Heart right ventricle (tissue), 16 donors: ENCODE data around the gene GAL3ST1. TPM values are rescaled to one million over a fixed set of nuclear protein-coding genes. Genes with fewer than 3 reads are reported as not detected.
A peak's percentile ranks its signal among the peaks of the same experiment; 100 is the strongest.

Experiments used
- ATAC-seq, 8 donors: fragments of 200-7000 bp; cut with Tn5 transposase; one replicate each; pipeline ENCODE4 v1.9.1; 2020; ENCODE audit warnings: mild to moderate bottlenecking in 8 of 8, moderate library complexity in 8 of 8, moderate number of reproducible peaks in 1 of 8
- DNase-seq, 2 donors: peaks; one replicate each; pipeline ENCODE4 v3.0.0-alpha.2; 2020
- H3K27ac ChIP-seq, 10 donors: fragments of 200-600 bp; sonication (generic) in 2 of 10; one replicate each; pipeline versions ENCODE4 v1.5.0 to v1.8.0; 2020 to 2022; ENCODE audit warnings: mild to moderate bottlenecking in 3 of 10
- H3K27me3 ChIP-seq, 7 donors: fragments of 200-600 bp; one replicate each; pipeline ENCODE4 v1.8.0; 2021 to 2022; ENCODE audit warnings: mild to moderate bottlenecking in 2 of 7
- H3K36me3 ChIP-seq, 9 donors: fragments of 200-600 bp; sonication (generic) in 1 of 9; one replicate each; pipeline versions ENCODE4 v1.5.0 to v1.8.0; 2020 to 2022; ENCODE audit warnings: mild to moderate bottlenecking in 2 of 9
- H3K4me1 ChIP-seq, 9 donors: fragments of 200-600 bp; sonication (generic) in 1 of 9; one replicate each; pipeline versions ENCODE4 v1.5.0 to v1.8.0; 2020 to 2022; ENCODE audit warnings: mild to moderate bottlenecking in 4 of 9
- H3K4me3 ChIP-seq, 10 donors: fragments of 200-600 bp; sonication (generic) in 2 of 10; one replicate each; pipeline versions ENCODE4 v1.5.0 to v1.8.0; 2020 to 2022; ENCODE audit warnings: mild to moderate bottlenecking in 7 of 10, moderate library complexity in 2 of 10
- H3K9me3 ChIP-seq, 11 donors: fragments of 200-600 bp in 10 of 11; sonication (generic) in 2 of 11; one replicate each; pipeline versions ENCODE4 v1.5.0 to v1.8.0; 2013 to 2022; ENCODE audit warnings: mild to moderate bottlenecking in 2 of 11, control low read depth in 1 of 11, moderate library complexity in 1 of 11
- WGBS, 2 donors: extraction: QIAGEN DNeasy Blood & Tissue Kit; methylation state at CpG; one replicate each; pipeline ENCODE4 v1.1.7; 2013; ENCODE audit warnings: inconsistent platforms in 1 of 2; 5-methylcytosine and 5-hydroxymethylcytosine counted together
- intact Hi-C, 10 donors: fragments of 100-400 bp; cut with DNase I; formaldehyde crosslinking; loops; one replicate each; pipeline versions ENCODE4 v1.11.1 to v1.14.2; 2022
- polyA plus RNA-seq, 2 donors: library from polyadenylated mRNA; stranded (reverse); fragments of 200-250 nt; gene quantifications; one replicate each; pipeline ENCODE4 v1.2.3, GENCODE V29; 2013
- total RNA-seq, 10 donors: library from RNA; stranded (reverse); fragmentation: NEBNext Ultra II Directional in 3 of 10; extraction: Animal tissue kit (Norgen Biotek cat#: 25700) in 3 of 10; gene quantifications; one replicate each; pipeline versions ENCODE4 v1.2.1 to v1.2.4, GENCODE V29; 2021 to 2023
- TF ChIP-seq, protein P1 (sequence below), 9 donors: fragments of 200-600 bp; sonication (generic) in 2 of 9; IDR thresholded peaks; one replicate each; pipeline versions ENCODE4 v1.5.0 to v1.8.0; 2021 to 2022; ENCODE audit warnings: antibody characterized with exemption in 9 of 9, mild to moderate bottlenecking in 5 of 9, moderate library complexity in 1 of 9
- donor health status: Arrhythmogenic right ventricular cardiomyopathy.
- donor health status: ischemic (EF 13 %, LVEDD 7.1; RV severe dilation, severe dysfunction).
- donor health status: healthy with polysubstance abuse.
- donor health status: DM: no; HTN: yes; CAD: no.
- donor health status: DM: no; HTN: no; CAD: no.
- donor health status: ischemic (EF 25% LVEDD 6.9; RV normal size, moderate dysfunction).
- donor health status: ischemic (EF 25% LVEDD 5.7; RV mildly dilated, moderate dysfunction).
- donor health status: healthy.
- donor health status: DM: yes; HTN: yes; CAD: no.
- donor health status: Ischemic cardiomyopathy.
- donor health status: ischemic (EF 35%, LVEDD 5.7; RV mildly dilated, moderate dysfunction).
- donor health status: nonischemic (EF 11% LVEDD 7.7; RV severe dilation, severe dysfunction).
- donor health status: DM: yes; HTN: yes; CAD: no.
- donor health status: PGD.
- donor health status: ischemic (EF 29% LVEDD 5.4; RV normal size, mild dysfunction).
- donor health status: nonischemic (EF 23%, LVEDD 6.1; RV moderate dilation, normal function).

Gene GAL3ST1
- total and polyA plus RNA-seq, 12 donors, result 0.22 to 0.49 (median 0.28) TPM; not detected in 8

DNA sequence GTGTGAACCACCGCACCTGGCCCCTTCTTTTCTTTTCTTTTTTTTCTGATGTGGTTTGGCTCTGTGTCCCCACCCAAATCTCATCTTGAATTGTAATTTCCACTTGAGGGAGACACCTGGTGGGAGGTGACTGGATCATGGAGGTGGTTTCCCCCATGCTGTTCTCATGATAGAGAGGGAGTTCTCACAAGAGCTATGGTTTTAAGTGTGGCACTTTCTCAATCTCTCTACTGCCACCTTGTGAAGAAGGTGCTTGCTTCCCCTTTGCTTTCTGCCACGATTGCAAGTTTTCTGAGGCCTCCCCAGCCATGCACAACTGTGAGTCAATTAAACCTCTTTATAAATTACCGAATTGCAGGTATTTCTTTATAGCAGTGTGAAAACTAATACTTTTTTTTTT lies 27.6 kb upstream of the GAL3ST1 start:
- intact Hi-C loops, result no loop called here
- DNase-seq, result no peak
- WGBS, 2 donors, result 47 to 63% methylated on average over 3 of the region's 3 CpGs

GRCh38 chr22:30601464-30601863 lies 27.0 kb upstream of the GAL3ST1 start:
- WGBS, 2 donors, result 87 to 94% methylated on average over 5 of the region's 5 CpGs
- intact Hi-C loops, result no loop called here
- no peaks in the 10 kb centered on the region for H3K9me3 ChIP-seq
- H3K27ac ChIP-seq, result no peak overlapping the region
- H3K27me3 ChIP-seq, result no peaks in the 10 kb centered on the region
- DNase-seq (no peak), ATAC-seq (no peak)
- TF ChIP-seq, protein P1, sequence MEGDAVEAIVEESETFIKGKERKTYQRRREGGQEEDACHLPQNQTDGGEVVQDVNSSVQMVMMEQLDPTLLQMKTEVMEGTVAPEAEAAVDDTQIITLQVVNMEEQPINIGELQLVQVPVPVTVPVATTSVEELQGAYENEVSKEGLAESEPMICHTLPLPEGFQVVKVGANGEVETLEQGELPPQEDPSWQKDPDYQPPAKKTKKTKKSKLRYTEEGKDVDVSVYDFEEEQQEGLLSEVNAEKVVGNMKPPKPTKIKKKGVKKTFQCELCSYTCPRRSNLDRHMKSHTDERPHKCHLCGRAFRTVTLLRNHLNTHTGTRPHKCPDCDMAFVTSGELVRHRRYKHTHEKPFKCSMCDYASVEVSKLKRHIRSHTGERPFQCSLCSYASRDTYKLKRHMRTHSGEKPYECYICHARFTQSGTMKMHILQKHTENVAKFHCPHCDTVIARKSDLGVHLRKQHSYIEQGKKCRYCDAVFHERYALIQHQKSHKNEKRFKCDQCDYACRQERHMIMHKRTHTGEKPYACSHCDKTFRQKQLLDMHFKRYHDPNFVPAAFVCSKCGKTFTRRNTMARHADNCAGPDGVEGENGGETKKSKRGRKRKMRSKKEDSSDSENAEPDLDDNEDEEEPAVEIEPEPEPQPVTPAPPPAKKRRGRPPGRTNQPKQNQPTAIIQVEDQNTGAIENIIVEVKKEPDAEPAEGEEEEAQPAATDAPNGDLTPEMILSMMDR (IDR thresholded peaks at IDR 0.05), result no peak
- H3K36me3 ChIP-seq, result peaks cover 0 to 8% (median 0%) of the 10 kb centered on the region in 9 donors
- H3K4me3 ChIP-seq, result no peak overlapping the region
- H3K4me1 ChIP-seq, result peaks cover 0 to 20% (median 11%) of the 10 kb centered on the region in 9 donors

More for the DNA sequence above, 27.6 kb upstream of the GAL3ST1 start:
- Histone ChIP-seq H3K4me1 (peaks cover 0 to 20% (median 11%) of the 10 kb centered on the region in 9 donors), H3K27ac (no peak overlapping the region), H3K36me3 (peaks cover 0 to 8% (median 0%) of the 10 kb centered on the region in 9 donors), H3K27me3 (no peaks in the 10 kb centered on the region), H3K4me3 (no peak overlapping the region), H3K9me3 (no peaks in the 10 kb centered on the region)
- TF ChIP-seq, protein P1 (IDR thresholded peaks at IDR 0.05), result peak in 6 of 9 donors; percentile 6 to 27 (median 24)
- ATAC-seq, result no peak

DNA sequence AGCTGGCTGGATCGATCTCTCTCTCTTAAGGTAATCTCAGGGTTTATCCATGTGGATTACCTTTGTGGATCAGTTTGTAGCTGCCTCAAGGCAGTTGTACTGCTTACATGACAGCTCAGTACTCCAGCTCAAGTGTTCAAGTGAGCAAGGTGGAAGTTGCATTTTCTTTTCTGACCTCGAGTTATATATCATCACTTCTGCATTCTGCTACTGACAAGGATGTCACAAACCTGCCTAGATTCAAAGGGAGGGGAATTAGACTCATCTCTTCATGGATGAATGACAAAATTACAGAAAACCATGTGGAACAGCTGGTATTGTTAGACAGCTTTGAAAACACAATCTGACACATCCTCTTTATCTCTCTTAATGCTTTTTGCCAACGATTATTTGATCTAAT lies 26.5 kb upstream of the GAL3ST1 start:
- TF ChIP-seq, protein P1 (IDR thresholded peaks at IDR 0.05), result no peak
- H3K9me3 ChIP-seq, result no peaks in the 10 kb centered on the region
- WGBS, 2 donors, result 51 to 53% methylated on average over 3 of the region's 3 CpGs
- intact Hi-C loops, result no loop called here
- ATAC-seq (no peak), DNase-seq (no peak)
- no peaks in the 10 kb centered on the region for H3K27me3 ChIP-seq
- peaks cover 0 to 8% (median 0%) of the 10 kb centered on the region in 9 donors for H3K36me3 ChIP-seq
- no peak overlapping the region for H3K27ac ChIP-seq
- peaks cover 0 to 15% (median 7%) of the 10 kb centered on the region in 9 donors for H3K4me1 ChIP-seq
- H3K4me3 ChIP-seq, result no peak overlapping the region

DNA sequence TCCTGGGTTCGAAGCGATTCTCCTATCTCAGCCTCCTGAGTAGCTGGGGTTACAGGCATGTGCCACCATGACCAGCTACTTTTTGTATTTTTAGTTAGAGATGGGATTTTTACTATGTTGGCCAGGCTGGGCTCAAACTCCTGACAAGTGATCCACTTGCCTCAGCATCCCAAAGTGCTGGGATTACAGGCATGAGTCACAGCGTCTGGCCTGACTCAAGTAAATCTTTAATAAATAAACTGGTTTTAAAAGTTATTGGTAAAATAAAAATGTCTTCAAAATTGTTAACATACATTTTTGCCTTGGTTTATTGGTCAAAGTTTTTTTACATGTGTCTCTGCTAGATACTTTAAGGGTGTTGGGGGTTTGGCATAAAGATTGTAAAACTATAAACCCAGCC lies 24.5 kb upstream of the GAL3ST1 start:
- intact Hi-C loops, result no loop called here
- Histone ChIP-seq H3K36me3 (peaks cover 0 to 1% (median 0%) of the 10 kb centered on the region in 9 donors), H3K4me1 (peaks cover 0 to under 1% (median 0%) of the 10 kb centered on the region in 9 donors), H3K4me3 (no peak overlapping the region), H3K9me3 (no peaks in the 10 kb centered on the region), H3K27me3 (no peaks in the 10 kb centered on the region), H3K27ac (no peak overlapping the region)
- TF ChIP-seq, protein P1 (IDR thresholded peaks at IDR 0.05), result no peak
- no peak for DNase-seq
- 92% methylated on average over 3 of the region's 3 CpGs for WGBS, 2 donors
- no peak for ATAC-seq
